HG03103 (cell line): ENCODE measurements around the gene ICA1L.
"Not testable (repeated sequence)": the region's sequence is repeated elsewhere in the genome, so short reads cannot be mapped to it uniquely, and the experiment has no call there.

ENCODE experiments used
- ATAC-seq: cut with Tn5 transposase; IDR thresholded peaks from one replicate; pipeline ENCODE4 v1.9.1; 2021; ENCODE audit warnings: low read depth; ENCODE audit not compliant: unreplicated experiment

The ICA1L gene

DNA sequence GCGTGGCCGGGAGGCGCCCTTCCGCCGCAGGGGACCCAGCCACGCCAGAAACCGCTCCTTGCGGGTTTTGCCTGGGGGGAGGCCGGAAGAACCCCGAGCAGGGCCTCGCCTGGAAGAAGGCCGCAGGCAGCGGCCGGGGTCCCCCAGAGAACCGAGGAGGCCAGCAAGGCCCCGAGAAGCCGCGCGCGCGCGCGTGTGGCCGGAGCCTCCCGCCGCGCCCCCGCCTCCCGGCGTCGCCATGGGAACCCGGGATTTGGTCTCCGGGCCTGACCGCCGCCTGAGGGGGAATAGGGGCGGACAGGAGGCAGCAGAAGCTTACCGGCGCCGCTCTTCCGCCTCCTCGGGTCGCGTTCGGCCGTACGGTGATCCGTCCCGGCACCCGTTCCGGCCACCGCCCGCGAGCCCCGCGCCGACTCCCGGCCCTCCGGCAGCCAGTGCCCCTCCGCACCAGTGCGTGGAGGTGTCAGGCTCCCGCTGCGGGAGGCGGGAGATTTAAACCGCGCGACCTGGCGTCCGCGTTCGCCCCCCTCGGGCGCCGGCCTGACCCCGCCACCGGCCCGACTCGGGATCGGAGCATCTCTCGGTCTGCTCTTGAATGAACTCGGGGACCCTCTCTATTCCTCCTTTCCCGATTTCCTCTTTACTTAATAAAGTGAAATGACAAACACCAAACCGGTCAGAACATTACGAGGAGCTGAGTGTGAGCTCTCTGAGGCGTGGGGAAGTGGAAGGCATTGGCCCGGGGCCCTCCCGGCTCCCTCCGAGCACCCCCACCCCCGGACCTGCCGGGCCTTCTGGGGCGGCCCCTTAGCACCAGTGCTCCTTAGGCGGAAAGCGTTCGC is at the start of gene ICA1L:
TSS of gene ICA1L (minus strand) at position 467 of the 842 bp plus-strand sequence. CDS start 42,757 bp downstream, outside the sequence.
- ATAC-seq: peak; percentile 41

DNA sequence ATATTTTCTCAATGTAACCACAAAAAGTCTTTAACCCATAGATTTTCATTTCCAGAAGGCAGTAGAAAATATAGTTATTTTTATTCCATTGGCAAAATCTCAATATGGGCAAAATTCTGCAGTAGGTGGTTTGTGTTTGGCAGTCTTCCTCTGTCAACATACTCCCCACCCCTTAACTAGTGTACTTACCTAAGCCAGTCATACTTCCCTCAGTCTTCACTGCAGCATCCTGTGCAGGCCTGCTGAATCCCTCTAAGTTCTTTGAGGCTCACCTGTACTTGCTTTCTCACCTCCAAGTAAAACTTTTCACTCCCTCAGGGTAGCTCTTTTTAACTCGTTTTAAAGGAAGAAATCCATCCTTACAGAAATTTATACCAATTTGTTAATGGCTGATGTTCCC is 47.3 kb upstream of the ICA1L start:
- ATAC-seq: no peak

DNA sequence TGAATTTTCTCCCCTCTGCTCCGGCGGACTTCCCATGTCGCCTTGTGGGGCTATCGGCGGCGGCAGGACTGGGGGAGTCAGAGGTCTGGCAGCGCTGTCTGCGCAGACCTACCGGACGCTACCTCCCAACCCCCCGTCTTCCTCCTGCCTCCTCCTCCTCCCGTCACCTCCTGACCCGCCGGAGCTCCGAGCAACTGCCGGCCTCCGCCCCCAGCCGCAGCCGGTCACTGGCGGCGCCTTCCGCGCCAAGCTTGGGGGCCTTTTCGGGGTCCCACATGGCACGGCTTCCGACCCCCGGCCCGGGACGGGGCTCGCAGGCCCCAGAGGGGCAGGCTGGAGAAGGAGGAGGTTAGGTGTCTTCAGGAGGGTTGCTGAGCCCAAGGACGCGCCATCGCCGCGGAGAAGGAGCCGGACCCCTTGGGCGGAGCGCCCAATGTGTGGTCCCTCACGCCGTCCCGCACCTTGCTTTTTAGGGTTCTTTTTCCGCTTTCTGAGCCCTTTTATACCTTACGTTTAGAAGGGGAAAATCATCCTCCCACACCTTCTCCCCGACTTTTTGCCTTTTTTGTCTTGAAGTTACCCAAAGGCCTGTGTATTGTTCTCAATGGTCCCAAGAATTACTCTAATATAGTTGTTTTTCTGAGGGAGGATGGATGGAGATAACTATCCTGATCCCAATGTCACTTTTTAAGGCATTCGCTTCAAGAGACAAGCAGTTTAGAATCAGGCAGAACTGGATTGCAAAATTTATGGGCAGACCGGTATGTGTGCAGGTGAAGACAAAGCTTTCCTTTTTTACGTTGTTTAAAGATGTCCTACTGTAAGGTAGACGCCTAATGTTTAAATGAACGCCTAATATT is 41.0 kb upstream of the ICA1L start:
- peak; percentile 46 for ATAC-seq

DNA sequence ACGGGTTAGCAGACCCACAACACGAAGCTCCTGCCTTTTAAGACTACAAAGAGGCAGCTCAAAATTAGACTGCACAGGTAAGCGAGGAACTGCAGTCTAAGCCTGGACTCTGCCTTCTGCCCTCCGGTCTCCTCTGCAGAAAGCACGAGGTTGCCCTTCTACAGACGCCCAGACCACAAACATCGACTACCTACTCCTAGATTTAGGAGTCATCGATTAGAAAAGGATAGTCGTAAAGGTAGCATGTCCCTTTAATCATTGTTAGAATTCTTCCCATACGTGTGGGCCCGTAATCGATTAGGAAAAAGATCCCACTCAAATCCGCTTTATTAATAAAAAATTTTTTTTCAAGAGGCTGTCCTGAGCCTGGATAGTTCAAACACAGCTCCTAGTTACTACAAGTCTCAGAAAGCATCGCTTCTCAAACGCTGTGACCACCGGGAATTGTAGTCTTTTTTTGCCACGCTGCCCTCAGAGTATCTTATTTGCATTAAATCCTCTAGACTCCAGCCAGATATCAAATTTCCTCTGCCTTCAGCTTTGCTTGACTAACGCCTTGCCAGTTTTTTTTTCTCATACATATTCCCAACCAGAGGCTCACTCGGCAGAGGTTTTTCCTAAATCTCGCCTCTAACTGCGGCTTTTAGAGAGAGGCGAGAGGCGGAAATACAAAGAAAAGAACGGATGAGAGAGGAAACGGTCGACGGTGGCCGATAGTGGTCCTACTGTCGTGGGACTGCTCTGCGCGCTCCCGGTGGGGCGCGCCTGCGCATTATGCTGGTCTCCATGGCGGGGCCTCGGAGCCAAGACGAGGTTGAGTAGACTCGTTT is 40.2 kb upstream of the ICA1L start, which contains the start of the genes CARF and WDR12:
TSS of gene CARF (plus strand) at position 764 of the 830 bp plus-strand sequence. CDS start 29,628 bp downstream, outside the sequence.
TSS of gene WDR12 (minus strand) at position 162 of the 830 bp plus-strand sequence. CDS start 197 bp downstream, outside the sequence.
- ATAC-seq: peak; percentile 72

DNA sequence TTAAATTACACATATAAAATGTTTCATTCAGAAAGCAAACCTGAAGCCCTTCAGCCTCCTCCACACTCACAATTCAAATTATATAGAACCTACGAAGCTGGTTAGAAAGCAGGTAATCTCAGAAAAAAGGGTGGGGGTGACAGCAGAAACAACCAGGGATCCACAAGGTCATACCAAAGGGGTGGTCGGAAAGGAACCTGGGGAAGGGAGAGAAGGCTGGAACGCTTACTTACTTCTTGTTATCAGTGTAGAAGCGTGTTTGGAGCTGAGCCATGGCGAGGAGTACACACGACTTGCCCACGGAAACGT is 39.6 kb upstream of the ICA1L start:
- no peak for ATAC-seq

DNA sequence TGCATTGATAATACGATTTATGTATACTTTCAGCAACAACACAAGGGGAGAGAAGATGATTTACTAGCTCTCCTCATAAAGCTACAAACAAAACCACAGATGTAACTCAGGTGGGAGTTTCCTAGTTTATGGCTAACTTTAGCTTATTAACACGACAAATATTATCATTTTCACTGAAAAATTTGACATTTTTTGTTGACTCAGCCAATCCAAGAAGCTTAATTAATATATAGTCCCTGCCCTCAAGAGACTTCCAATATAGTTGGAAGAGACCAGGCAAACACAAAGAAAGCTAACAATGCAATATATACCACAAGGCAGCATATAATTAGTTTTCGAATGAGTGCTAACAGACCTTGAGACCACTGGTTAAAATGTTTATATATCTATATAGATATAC is 39.1 kb upstream of the ICA1L start:
- no peak for ATAC-seq

DNA sequence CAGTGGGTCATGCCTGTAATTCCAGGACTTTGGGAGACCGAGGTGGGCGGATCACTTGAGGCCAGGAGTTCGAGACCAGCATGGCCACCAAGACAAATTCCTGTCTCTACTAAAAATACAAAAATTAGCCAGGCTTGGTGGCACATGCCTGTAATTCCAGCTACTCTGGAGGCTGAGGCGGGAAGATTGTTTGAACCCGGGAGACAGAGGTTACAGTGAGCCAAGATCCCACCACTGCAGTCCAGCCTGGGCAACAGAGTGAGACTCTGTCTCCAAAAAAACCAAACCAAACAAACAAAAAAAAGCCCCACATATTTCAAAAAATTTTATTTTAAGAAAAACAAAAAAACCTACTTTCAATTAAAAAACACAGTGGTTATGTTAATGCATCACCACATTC is 38.7 kb upstream of the ICA1L start:
- ATAC-seq: not testable (repeated sequence)

DNA sequence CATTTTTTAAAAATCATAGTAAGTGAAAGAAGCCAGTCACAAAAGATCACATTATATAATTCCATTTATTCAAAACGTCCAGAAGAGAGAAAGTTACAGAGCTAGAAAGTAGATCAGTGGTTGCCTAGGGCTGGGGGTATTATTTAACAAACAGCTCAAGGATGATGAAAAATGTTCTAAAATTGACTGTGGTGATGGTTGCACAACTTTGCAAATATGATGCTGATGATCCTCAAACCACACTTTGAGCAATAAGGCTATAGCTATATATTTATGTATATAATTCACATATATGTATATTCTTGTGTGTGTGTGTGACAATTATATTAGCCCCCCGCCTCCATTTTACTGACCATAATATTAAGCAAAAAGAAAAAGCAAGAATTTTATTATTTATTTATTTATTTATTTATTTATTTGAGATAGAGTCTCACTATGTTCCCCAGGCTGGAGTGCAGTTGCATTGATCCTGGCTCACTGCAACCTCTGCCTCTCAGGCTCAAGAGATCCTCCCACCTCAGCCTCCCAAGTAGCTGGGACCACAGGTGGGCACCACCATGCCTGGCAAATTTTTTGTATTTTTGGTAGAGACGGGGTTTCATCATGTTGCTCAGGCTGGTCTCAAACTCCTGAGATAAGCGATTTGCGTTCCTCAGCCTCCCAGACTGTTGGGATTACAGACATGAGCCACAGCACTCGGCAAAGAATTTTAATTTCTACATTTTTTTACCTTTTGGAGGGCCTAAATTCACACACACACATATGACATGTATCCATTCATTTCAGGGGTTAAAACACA is 38.0 kb upstream of the ICA1L start:
- ATAC-seq: no peak

DNA sequence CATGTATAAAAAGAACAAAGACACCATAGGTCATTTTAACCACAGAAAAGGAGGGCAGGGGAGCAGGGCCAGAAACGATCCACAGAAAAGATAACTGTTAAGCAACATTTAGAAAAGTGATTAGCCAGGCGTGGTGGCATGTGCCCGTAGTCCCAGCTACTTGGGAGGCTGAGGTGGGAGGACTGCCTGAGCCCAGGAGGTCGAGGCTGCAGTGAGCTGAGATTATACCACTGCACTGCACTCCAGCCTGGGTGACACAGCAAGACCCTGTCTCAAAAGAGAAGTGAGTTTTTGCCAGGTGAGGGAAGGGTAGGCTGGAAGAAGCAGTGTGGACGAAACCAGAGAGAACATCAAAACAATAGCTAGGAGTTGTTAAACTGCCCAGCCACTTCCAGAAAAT is 36.6 kb upstream of the ICA1L start:
- no peak for ATAC-seq

DNA sequence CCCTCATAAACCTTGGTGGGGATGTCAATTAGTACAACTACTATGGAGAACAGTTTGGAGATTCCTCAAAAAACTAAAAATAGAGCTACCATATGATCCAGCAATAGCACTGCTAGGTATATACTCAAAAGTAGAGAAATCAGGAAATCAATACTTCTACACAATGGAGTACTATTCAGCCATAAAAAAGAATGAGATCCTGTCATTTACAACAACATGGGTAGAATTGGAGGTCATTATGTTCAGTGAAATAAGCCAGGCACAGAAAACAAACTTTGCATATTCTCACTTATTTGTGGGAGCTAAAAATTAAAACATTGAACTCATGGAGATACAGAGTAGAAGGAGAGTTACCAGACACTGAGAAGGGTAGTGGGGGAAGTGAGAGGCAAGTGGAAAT is 33.9 kb upstream of the ICA1L start:
- ATAC-seq: not testable (repeated sequence)

DNA sequence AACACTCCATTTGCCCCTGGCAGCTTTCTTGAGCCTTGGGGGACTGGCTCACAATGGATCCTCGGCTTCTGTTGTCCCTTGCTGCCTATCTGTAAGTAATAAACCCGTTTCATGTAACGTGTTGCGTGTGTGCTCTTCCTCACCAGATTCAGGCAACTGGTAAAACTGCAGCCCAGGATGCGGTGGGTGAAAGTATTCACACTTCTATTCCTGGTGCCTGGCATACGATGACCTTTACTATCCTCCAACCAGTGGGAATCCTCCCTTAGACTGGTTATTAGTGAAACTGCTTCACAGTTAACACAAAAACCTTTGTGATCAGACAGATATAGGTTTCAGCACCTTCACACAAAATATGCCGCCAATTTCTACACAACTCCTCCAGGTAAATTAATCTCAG is 13.6 kb upstream of the ICA1L start:
- ATAC-seq: no peak

DNA sequence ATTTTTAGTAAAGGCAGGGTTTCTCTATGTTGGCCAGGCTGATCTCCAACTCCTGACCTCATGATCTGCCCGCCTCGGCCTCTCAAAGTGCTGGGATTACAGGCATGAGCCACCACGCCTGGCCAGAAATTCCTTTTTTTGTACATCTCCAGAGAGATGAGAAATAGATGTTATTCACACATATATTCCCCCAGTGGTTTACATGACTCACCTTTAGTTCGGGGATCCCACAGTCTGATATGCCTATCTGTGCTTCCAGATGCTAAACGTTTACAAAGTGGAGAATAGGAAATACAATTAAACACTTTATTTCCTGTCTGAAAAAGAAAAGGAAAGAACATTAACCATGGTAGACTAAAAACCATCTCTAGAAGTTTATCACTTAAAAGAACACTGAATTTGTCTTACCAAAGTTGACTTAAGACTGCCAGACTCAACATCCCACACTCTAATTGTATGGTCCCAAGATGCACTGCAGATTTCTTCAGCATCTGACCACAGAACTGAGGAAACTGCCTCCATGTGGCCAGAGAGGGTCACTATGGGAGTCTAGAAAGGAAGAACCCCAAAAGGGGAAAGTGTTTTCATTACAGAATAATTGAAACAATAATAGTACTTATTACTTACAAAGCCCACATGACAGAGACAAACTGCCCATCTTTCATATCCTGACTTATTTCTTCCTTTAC is 12.6 kb upstream of the ICA1L start:
- no peak for ATAC-seq

DNA sequence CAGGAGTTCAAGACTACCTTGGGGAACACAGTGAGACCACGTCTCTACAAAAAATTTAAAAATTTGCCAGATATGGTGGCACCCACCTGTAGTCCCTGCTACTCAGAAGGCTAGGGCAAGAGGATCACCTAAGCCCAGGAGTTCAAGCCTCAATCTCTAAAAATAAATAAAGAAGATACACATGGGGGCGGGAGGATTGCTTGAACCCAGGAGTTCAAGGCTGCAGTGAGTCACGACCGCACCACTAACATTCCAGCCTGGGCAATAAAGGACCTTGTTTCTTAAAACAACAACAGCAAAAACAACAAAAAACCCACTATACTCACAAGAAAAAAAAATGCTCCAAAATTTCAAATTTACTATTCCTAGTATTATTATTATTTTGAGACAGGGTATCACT is 10.0 kb upstream of the ICA1L start:
- ATAC-seq: no peak

DNA sequence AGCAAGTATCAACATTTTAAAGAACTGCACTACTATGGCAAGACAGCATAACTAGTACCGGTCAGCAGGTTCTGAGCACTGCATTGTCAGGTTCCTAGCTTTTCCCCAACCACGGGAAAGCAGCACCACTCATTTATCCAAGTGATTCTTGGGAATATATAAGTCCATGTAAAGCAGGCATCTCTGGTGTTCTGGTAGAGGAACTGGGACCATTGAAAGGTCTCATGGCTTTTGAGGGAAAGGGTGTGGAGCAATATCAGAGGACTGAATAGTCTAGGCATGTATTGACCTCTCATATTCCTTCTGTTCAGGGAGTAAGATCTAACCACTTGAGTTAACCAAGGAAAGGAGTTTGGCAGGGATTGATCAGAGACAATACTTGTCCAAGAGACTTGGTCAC is 6.1 kb upstream of the ICA1L start:
- ATAC-seq: no peak

DNA sequence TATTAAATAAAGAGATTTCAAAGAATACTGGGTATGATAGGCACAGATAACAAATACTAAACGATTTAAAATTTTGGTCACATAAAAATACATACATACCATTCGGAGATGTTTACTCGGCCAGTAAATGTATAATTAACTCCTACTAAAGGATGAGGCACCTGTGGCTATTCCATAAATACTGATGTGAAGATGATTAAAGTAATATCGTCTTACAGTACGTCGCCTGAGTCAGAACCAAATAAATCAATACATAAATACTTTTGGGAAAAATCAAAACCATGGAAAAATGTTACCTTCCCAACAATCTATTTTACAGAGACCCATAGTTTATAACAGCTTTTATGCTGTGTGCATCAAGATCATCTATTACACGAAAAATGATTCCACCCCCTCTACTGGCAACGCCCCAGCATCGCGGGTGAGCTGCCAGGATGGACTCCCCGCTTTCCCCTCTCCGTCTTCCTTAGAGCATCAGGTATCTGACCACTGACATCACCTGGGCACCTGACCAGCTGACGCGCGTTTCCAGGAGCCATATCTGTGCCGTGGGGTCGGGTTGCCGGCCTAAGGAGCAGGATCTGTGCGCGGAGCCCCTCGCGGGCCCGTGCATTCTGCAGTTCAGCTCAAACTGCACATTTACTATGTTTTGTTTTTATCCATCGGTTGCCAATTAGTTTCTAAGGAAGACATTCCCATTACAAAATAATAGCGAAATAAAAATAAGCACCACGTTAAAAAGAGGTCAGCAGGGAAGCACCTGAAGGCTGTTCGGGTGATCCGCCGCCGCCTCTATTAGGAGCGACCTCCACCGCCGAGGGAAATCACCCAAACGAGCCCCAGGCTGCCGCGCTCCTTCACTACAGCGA is 901 bp downstream of the ICA1L start:
- ATAC-seq: peak; percentile 58

DNA sequence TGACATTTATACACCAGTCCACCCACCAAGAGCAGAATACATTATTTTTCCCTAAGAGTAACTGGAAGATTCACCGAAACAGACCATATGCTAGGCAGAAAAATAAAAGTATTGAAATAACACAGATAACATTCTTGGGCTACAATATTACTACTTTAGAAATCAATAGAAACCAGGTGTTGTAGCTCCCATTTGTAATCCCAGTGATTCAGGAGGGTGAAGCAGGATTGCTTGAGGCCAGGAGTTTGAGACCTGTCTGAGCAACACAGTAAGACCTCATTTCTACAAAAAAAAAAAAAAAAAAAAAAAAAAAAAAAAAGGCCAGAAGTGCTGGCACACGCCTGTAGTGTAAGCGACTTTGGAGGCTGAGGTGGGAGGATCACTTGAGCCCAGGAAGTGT is 9.6 kb downstream of the ICA1L start:
- ATAC-seq: no peak

DNA sequence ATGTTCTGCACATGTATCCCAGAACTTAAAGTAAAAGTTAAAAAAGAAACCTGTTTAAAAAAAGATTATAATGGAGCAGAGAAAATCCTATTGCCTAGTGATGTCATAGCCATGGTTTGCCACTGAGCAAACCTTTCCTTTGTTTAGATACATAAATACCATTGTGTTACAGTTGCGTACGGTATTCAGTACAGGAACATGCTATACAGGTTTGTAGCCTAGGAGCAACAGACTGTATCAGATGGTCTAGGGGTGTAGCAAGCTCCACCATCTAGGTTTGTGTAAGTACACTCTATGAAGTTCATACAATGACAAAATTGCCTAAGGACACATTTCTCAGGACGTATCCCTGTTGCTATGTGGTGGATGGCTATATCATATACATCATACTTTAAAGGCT is 13.0 kb downstream of the ICA1L start:
- no peak for ATAC-seq

DNA sequence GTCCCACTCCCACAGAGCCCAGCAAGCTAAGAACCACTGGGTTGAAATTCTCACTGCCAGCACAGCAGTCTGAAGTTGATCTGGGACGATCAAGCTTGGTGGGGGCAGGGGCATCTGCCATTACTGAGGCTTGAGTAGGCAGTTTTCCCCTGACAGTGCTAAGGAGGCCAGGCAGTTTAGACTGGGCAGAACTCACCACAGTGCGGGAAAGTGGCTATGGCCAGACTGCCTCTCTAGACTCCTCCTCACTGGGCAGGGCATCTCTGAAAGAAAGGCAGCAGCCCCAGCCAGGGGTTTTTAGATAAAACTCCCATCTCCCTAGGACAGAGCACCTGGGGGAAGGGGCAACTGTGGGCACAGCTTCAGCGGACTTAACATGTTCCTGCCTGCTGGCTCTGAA is 22.2 kb downstream of the ICA1L start:
- not testable (repeated sequence) for ATAC-seq
